MM.1S (cell line): ENCODE measurements around the gene DNALI1.
"Not testable (repeated sequence)": the region's sequence is repeated elsewhere in the genome, so short reads cannot be mapped to it uniquely, and the experiment has no call there.

ENCODE experiments used
- DNase-seq: peaks from one replicate; pipeline ENCODE4 v3.0.0-alpha.2; 2015
- H2AFZ ChIP-seq: fragments of 300-600 bp; sonication (generic); 2 replicates; pipeline ENCODE4 v1.6.0; 2016; ENCODE audit warnings: antibody characterized with exemption, low read length
- H3F3A ChIP-seq: fragments of 300-600 bp; sonication (generic); 2 replicates; pipeline ENCODE4 v1.6.1; 2016; ENCODE audit warnings: mild to moderate bottlenecking, antibody characterized with exemption, low read length, moderate library complexity, mixed read lengths; ENCODE audit not compliant: insufficient read depth
- H3K27ac ChIP-seq: fragments of 300-600 bp; sonication (generic); 2 replicates; pipeline ENCODE4 v1.5.1; 2016; ENCODE audit warnings: mild to moderate bottlenecking, low read length
- H3K27me3 ChIP-seq: fragments of 300-600 bp; sonication (generic); replicated peaks from 2 replicates; pipeline ENCODE4 v1.6.0; 2016; ENCODE audit warnings: low read length; ENCODE audit not compliant: insufficient read depth
- H3K36me3 ChIP-seq: fragments of 300-600 bp; sonication (generic); replicated peaks from 2 replicates; pipeline ENCODE4 v1.6.1; 2016; ENCODE audit warnings: mild to moderate bottlenecking, low read length, mixed read lengths; ENCODE audit not compliant: insufficient read depth
- H3K4me1 ChIP-seq: fragments of 300-600 bp; sonication (generic); 2 replicates; pipeline ENCODE4 v1.6.1; 2016; ENCODE audit warnings: low read length, mixed read lengths
- H3K4me2 ChIP-seq: fragments of 300-600 bp; sonication (generic); 2 replicates; pipeline ENCODE4 v1.6.0; 2016; ENCODE audit warnings: low read depth, low read length
- H3K4me3 ChIP-seq: fragments of 300-600 bp; sonication (generic); 2 replicates; pipeline ENCODE4 v1.5.1; 2016; ENCODE audit warnings: low read length, mixed read lengths
- H3K79me2 ChIP-seq: fragments of 300-600 bp; sonication (generic); 2 replicates; pipeline ENCODE4 v1.6.1; 2016; ENCODE audit warnings: mixed run types, low read length, mixed read lengths
- H3K9ac ChIP-seq: fragments of 300-600 bp; sonication (generic); 2 replicates; pipeline ENCODE4 v1.6.1; 2016; ENCODE audit warnings: low read length, mixed read lengths
- H3K9me2 ChIP-seq: fragments of 300-600 bp; sonication (generic); replicated peaks from 2 replicates; pipeline ENCODE4 v1.6.1; 2016; ENCODE audit warnings: mild to moderate bottlenecking, low read length, mixed read lengths; ENCODE audit not compliant: insufficient read depth
- H3K9me3 ChIP-seq: fragments of 300-600 bp; sonication (generic); replicated peaks from 2 replicates; pipeline ENCODE4 v1.6.1; 2016; ENCODE audit warnings: mild to moderate bottlenecking, low read length, mixed read lengths; ENCODE audit not compliant: insufficient read depth
- H4K20me1 ChIP-seq: fragments of 300-600 bp; sonication (generic); 2 replicates; pipeline ENCODE4 v1.6.1; 2016; ENCODE audit warnings: mild to moderate bottlenecking, low read length, moderate library complexity, mixed read lengths; ENCODE audit not compliant: insufficient read depth
- EZH2 ChIP-seq: fragments of 300-600 bp; sonication (generic); optimal IDR thresholded peaks from 2 replicates; pipeline ENCODE3; 2017; ENCODE audit warnings: low read depth, mild to moderate bottlenecking, antibody characterized with exemption, low read length, mixed read lengths
- EZH2phosphoT487 ChIP-seq: fragments of 300-600 bp; sonication (generic); IDR thresholded peaks from 2 replicates; pipeline ENCODE4 v1.6.1; 2018; ENCODE audit warnings: antibody characterized with exemption, low read length
- TF ChIP-seq, protein P1 (sequence below): fragments of 300-600 bp; sonication (generic); IDR thresholded peaks from 2 replicates; pipeline ENCODE4 v1.5.1; 2016; ENCODE audit warnings: antibody characterized with exemption, low read length, mixed read lengths

The DNALI1 gene

DNA sequence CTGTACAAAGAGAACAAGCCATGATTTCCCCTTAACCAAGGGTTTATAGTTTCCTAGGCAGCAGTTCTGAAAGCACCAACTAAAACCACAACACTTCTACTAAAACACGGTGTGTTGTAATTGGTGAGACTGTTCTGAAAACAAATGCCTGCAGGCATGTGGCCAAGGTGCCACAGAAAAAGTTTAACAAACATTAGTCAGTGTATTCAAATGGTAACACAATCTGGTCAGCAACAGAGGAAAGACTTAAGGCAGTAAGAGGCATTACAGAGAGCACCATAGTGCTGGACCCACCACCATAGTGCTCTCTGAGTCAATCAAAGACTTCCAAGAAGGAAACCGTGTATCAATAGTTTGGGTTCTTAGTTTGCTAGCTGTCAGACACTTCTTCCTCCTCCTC lies 19.4 kb upstream of the DNALI1 start:
- TF ChIP-seq EZH2phosphoT487 (no peak), EZH2 (no peak)
- TF ChIP-seq, protein P1, sequence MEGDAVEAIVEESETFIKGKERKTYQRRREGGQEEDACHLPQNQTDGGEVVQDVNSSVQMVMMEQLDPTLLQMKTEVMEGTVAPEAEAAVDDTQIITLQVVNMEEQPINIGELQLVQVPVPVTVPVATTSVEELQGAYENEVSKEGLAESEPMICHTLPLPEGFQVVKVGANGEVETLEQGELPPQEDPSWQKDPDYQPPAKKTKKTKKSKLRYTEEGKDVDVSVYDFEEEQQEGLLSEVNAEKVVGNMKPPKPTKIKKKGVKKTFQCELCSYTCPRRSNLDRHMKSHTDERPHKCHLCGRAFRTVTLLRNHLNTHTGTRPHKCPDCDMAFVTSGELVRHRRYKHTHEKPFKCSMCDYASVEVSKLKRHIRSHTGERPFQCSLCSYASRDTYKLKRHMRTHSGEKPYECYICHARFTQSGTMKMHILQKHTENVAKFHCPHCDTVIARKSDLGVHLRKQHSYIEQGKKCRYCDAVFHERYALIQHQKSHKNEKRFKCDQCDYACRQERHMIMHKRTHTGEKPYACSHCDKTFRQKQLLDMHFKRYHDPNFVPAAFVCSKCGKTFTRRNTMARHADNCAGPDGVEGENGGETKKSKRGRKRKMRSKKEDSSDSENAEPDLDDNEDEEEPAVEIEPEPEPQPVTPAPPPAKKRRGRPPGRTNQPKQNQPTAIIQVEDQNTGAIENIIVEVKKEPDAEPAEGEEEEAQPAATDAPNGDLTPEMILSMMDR = no peak
- Histone ChIP-seq H3F3A (no peaks in the 10 kb centered on the region), H3K36me3 (peaks cover 12% of the 10 kb centered on the region; the same call in 1 of the 2 replicates), H3K4me2 (no peak overlapping the region), H3K27ac (no peak overlapping the region; the same call in 1 of the 2 replicates), H3K27me3 (no peaks in the 10 kb centered on the region), H3K9me2 (no peaks in the 10 kb centered on the region), H3K79me2 (0 out of 2 replicates have a peak, but pooled peaks cover 14% of the 10 kb centered on the region), H3K4me1 (no peaks in the 10 kb centered on the region), H2AFZ (no peak overlapping the region), H3K9ac (no peak overlapping the region), H3K4me3 (no peak overlapping the region), H3K9me3 (no peaks in the 10 kb centered on the region), H4K20me1 (no peaks in the 10 kb centered on the region; the same call in 1 of the 2 replicates)
- DNase-seq = no peak

DNA sequence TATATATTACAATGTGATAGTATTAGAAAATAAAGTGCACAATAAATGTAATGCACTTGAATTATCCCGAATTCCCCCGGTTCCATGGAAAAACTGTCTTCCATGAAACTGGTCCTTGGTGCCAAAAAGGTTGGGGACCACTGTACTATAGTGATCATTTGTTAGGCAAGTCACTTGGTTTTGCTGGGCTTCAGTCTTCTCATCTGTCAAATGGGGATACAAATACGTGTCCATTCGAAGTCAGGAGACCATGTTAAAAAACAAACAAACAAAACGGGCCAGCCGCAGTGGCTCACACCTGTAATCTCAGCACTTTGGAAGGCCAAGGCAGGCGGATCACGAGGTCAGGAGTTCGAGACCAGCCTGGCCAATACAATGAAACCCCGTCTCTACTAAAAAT lies 17.6 kb upstream of the DNALI1 start:
- not testable (repeated sequence) for H3K4me1 ChIP-seq, H3K9me3 ChIP-seq, H4K20me1 ChIP-seq, H3K27ac ChIP-seq, H3K9me2 ChIP-seq, DNase-seq, H3F3A ChIP-seq, H3K4me2 ChIP-seq, H3K27me3 ChIP-seq, H3K9ac ChIP-seq, H3K4me3 ChIP-seq, H2AFZ ChIP-seq
- Histone ChIP-seq H3K79me2 (0 out of 2 replicates have a peak, but pooled peaks cover 16% of the 10 kb centered on the region), H3K36me3 (peaks cover 12% of the 10 kb centered on the region; the same call in 1 of the 2 replicates)

DNA sequence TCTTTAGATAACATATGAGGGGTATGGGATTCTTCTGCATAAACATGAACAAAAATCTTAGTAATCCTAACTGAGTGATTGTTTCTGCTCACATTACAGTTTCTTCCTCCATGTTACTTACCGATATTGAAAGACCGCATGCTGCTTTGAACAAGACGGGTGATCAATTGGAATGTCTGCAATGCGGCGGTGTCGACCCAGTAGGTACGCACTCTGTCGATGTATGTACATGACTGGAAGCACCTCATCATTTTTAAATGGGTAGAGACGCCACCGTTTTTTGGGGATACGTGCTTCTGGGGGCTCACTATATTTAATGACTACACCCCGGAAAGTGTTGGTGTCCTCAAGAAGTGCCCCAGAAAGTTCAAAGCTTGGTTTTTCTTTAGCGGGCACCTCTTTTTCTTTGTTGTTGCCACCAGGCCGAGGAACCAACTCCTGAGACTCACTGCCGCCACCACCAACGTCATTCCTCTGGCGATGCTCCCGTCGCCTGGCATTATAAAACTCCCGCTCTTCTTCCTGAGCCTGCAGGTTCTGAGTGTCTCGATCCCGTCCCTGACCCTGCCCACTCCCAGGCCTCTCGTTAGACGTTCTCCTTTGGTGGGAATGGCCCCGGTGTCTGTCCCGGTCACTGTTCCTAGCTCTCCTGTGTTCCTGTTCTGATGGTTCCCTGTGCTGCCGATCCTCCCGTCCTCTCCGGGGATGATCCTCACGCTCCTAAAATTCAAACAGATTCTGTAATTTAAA lies 16.5 kb upstream of the DNALI1 start:
- H4K20me1 ChIP-seq = no peaks in the 10 kb centered on the region; the same call in 1 of the 2 replicates
- H3K4me1 ChIP-seq = no peaks in the 10 kb centered on the region
- H3K27ac ChIP-seq = no peak overlapping the region
- DNase-seq = no peak
- no peak overlapping the region for H2AFZ ChIP-seq
- H3K9me3 ChIP-seq = no peaks in the 10 kb centered on the region
- no peak overlapping the region for H3K4me2 ChIP-seq
- H3K79me2 ChIP-seq = 0 out of 2 replicates have a peak, but pooled peaks cover 20% of the 10 kb centered on the region
- TF ChIP-seq EZH2phosphoT487 (no peak), EZH2 (no peak)
- TF ChIP-seq, protein P1 = no peak
- H3K9me2 ChIP-seq = no peaks in the 10 kb centered on the region
- no peak overlapping the region for H3K4me3 ChIP-seq
- H3F3A ChIP-seq = no peaks in the 10 kb centered on the region
- no peak overlapping the region for H3K9ac ChIP-seq
- H3K27me3 ChIP-seq = no peaks in the 10 kb centered on the region
- H3K36me3 ChIP-seq = peaks cover 16% of the 10 kb centered on the region; the same call in 1 of the 2 replicates

DNA sequence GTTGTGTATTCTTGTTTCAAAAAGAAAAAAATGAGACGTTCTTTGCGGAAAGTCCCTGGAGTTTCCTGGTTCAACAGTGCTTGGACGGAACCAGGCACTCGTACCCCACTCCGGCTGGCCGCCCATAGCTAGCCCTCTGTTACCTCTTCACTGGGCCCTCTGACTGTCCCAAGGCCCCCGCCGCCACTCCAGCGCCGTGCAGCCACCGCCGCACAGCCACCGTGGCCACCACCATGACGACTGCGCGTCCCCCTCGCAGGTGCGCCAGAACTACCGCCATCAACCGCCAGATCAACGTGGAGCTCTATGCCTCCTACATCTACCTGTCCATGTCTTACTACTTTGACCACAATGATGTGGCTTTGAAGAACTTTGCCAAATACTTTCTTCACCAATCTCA lies 12.2 kb upstream of the DNALI1 start:
- H3K27ac ChIP-seq = no peak overlapping the region
- no peak overlapping the region for H3K4me2 ChIP-seq
- TF ChIP-seq, protein P1 = no peak
- TF ChIP-seq EZH2phosphoT487 (no peak), EZH2 (no peak)
- no peaks in the 10 kb centered on the region for H3K9me2 ChIP-seq
- peaks cover 33% of the 10 kb centered on the region for H3K79me2 ChIP-seq
- peaks cover 23% of the 10 kb centered on the region for H3K36me3 ChIP-seq
- no peak for DNase-seq
- no peaks in the 10 kb centered on the region for H4K20me1 ChIP-seq
- H3K4me1 ChIP-seq = no peaks in the 10 kb centered on the region; the same call in 1 of the 2 replicates
- H3K27me3 ChIP-seq = no peaks in the 10 kb centered on the region
- no peak overlapping the region for H2AFZ ChIP-seq
- no peaks in the 10 kb centered on the region for H3K9me3 ChIP-seq
- no peak overlapping the region for H3K9ac ChIP-seq
- no peak overlapping the region for H3K4me3 ChIP-seq
- H3F3A ChIP-seq = no peaks in the 10 kb centered on the region
